H9 (cell line): ENCODE measurements around the gene SLC16A2. TPM values are rescaled to one million over a fixed set of nuclear protein-coding genes. Genes with fewer than 3 reads are reported as not detected.

Experiments used
- DNase-seq: peaks from one replicate; pipeline ENCODE4 v3.0.0-alpha.2; 2017
- H2AFZ ChIP-seq: one replicate; pipeline ENCODE4 v1.6.1; 2013; ENCODE audit warnings: mild to moderate bottlenecking, low read length, control low read depth, moderate library complexity
- H2AK5ac ChIP-seq: 2 replicates; pipeline ENCODE4 v1.6.1; 2013; ENCODE audit warnings: low read length, control low read depth, mixed read lengths; ENCODE audit not compliant: insufficient read length
- H2BK120ac ChIP-seq: one replicate; pipeline ENCODE4 v1.6.1; 2013; ENCODE audit warnings: low read depth, mild to moderate bottlenecking, low read length, control low read depth, inconsistent platforms; ENCODE audit not compliant: poor library complexity, severe bottlenecking
- H2BK12ac ChIP-seq: 2 replicates; pipeline ENCODE4 v1.6.1; 2013; ENCODE audit warnings: low read length, control low read depth, mixed read lengths, low read depth; ENCODE audit not compliant: insufficient read length
- H2BK15ac ChIP-seq: 2 replicates; pipeline ENCODE4 v1.6.1; 2013; ENCODE audit warnings: low read depth, low read length, control low read depth
- H2BK20ac ChIP-seq: one replicate; pipeline ENCODE4 v1.6.1; 2013; ENCODE audit warnings: low read depth, mild to moderate bottlenecking, low read length, control low read depth, inconsistent platforms; ENCODE audit not compliant: poor library complexity, severe bottlenecking
- H2BK5ac ChIP-seq: 2 replicates; pipeline ENCODE4 v1.6.1; 2013; ENCODE audit warnings: low read length, control low read depth, mixed read lengths; ENCODE audit not compliant: insufficient read length
- H3K14ac ChIP-seq: 2 replicates; pipeline ENCODE4 v1.6.1; 2013; ENCODE audit warnings: low read length, control low read depth; ENCODE audit not compliant: insufficient read depth
- H3K18ac ChIP-seq: 2 replicates; pipeline ENCODE4 v1.6.1; 2013; ENCODE audit warnings: low read depth, mild to moderate bottlenecking, mixed read lengths, low read length, control low read depth; ENCODE audit not compliant: insufficient read length
- H3K23ac ChIP-seq: 2 replicates; pipeline ENCODE4 v1.6.1; 2013; ENCODE audit warnings: low read length, control low read depth, mixed read lengths, low read depth; ENCODE audit not compliant: insufficient read length
- H3K23me2 ChIP-seq: 2 replicates; pipeline ENCODE4 v1.6.1; 2013; ENCODE audit warnings: low read depth, mild to moderate bottlenecking, mixed read lengths, low read length, control low read depth; ENCODE audit not compliant: insufficient read length, poor library complexity, severe bottlenecking
- H3K27ac ChIP-seq: 2 replicates; pipeline ENCODE4 v1.5.1; 2013; ENCODE audit warnings: low read length, control low read depth, mixed read lengths, low read depth; ENCODE audit not compliant: insufficient read length
- H3K27me3 ChIP-seq: 2 replicates; pipeline ENCODE4 v1.6.1; 2013; ENCODE audit warnings: low read length, control low read depth, inconsistent platforms; ENCODE audit not compliant: insufficient read depth
- H3K4ac ChIP-seq: 2 replicates; pipeline ENCODE4 v1.6.1; 2013; ENCODE audit warnings: low read depth, mild to moderate bottlenecking, control low read depth, inconsistent platforms, low read length, moderate library complexity
- H3K4me1 ChIP-seq: 2 replicates; pipeline ENCODE4 v1.6.1; 2013; ENCODE audit warnings: low read length, control low read depth, inconsistent platforms; ENCODE audit not compliant: insufficient read depth
- H3K4me2 ChIP-seq: 2 replicates; pipeline ENCODE4 v1.6.1; 2013; ENCODE audit warnings: low read length, control low read depth, mixed read lengths; ENCODE audit not compliant: insufficient read length, insufficient read depth
- H3K56ac ChIP-seq: 2 replicates; pipeline ENCODE4 v1.6.1; 2013; ENCODE audit warnings: low read depth, mild to moderate bottlenecking, mixed read lengths, low read length, control low read depth; ENCODE audit not compliant: insufficient read length
- H3K79me1 ChIP-seq: 2 replicates; pipeline ENCODE4 v1.6.1; 2013; ENCODE audit warnings: low read depth, mild to moderate bottlenecking, moderate library complexity, low read length, control low read depth, inconsistent platforms; ENCODE audit not compliant: insufficient read depth, poor library complexity, severe bottlenecking
- H3K79me2 ChIP-seq: 2 replicates; pipeline ENCODE4 v1.6.1; 2013; ENCODE audit warnings: low read length, control low read depth, inconsistent platforms; ENCODE audit not compliant: insufficient read depth
- H3K9ac ChIP-seq: 2 replicates; pipeline ENCODE4 v1.6.1; 2013; ENCODE audit warnings: low read length, control low read depth, mixed read lengths; ENCODE audit not compliant: insufficient read length; ENCODE audit errors: extremely low read depth
- H3K9me3 ChIP-seq: one replicate; pipeline ENCODE4 v1.6.1; 2013; ENCODE audit warnings: low read depth, low read length, inconsistent platforms; ENCODE audit not compliant: control insufficient read depth
- H3T11ph ChIP-seq: one replicate; pipeline ENCODE4 v1.6.1; 2013; ENCODE audit warnings: mild to moderate bottlenecking, low read length, control low read depth, inconsistent platforms
- H4K20me1 ChIP-seq: one replicate; pipeline ENCODE4 v1.6.1; 2013; ENCODE audit not compliant: control insufficient read depth, insufficient read length, insufficient read depth
- H4K5ac ChIP-seq: 2 replicates; pipeline ENCODE4 v1.6.1; 2013; ENCODE audit warnings: low read depth, mild to moderate bottlenecking, mixed read lengths, low read length, control low read depth; ENCODE audit not compliant: insufficient read length
- H4K8ac ChIP-seq: replicated peaks from 2 replicates; pipeline ENCODE4 v1.6.1; 2013; ENCODE audit warnings: low read length, control low read depth, mixed read lengths, low read depth; ENCODE audit not compliant: insufficient read length
- H4K91ac ChIP-seq: 2 replicates; pipeline ENCODE4 v1.6.1; 2013; ENCODE audit warnings: low read depth, mild to moderate bottlenecking, moderate library complexity, mixed read lengths, low read length, control low read depth; ENCODE audit not compliant: insufficient read length
- H3K27ac Mint-ChIP-seq, 3 experiments: 2 replicates in 2 of 3; 3 replicates in 1 of 3; pipeline ENCODE4 v1.8.0; 2020 to 2021; ENCODE audit warnings: mixed read lengths in 3 of 3, mild to moderate bottlenecking in 1 of 3, moderate library complexity in 1 of 3
- H3K27me3 Mint-ChIP-seq: 2 replicates; pipeline ENCODE4 v1.8.0; 2021; ENCODE audit warnings: low read depth, mild to moderate bottlenecking, moderate library complexity, mixed read lengths
- H3K36me3 Mint-ChIP-seq, 3 experiments: 2 replicates in 2 of 3; 3 replicates in 1 of 3; pipeline ENCODE4 v1.8.0; 2020 to 2021; ENCODE audit warnings: low read depth in 3 of 3, mixed read lengths in 3 of 3; ENCODE audit not compliant: insufficient read depth in 1 of 3
- H3K4me1 Mint-ChIP-seq, 2 experiments: 2 replicates each; pipeline ENCODE4 v1.8.0; 2020; ENCODE audit warnings: mixed read lengths in 2 of 2
- H3K4me3 Mint-ChIP-seq, 2 experiments: 2 replicates in 1 of 2; 3 replicates in 1 of 2; pipeline ENCODE4 v1.8.0; 2020 to 2021; ENCODE audit warnings: mild to moderate bottlenecking in 2 of 2, mixed read lengths in 2 of 2, moderate library complexity in 1 of 2
- H3K9me3 Mint-ChIP-seq, 2 experiments: 2 replicates in 1 of 2; 3 replicates in 1 of 2; pipeline ENCODE4 v1.8.0; 2020; ENCODE audit warnings: mild to moderate bottlenecking in 2 of 2, mixed read lengths in 2 of 2, moderate library complexity in 1 of 2
- CTCF ChIP-seq: fragments of 200-600 bp; sonication (generic); conservative IDR thresholded peaks from 3 replicates; pipeline ENCODE4 v1.8.0; 2021; ENCODE audit warnings: antibody characterized with exemption, mild to moderate bottlenecking
- WGBS: extraction: QIAGEN DNeasy Blood & Tissue Kit; methylation state at CpG from one replicate; pipeline ENCODE4 v1.1.7; 2013; ENCODE audit warnings: missing lambda C conversion rate, low lambda C conversion rate, mixed read lengths; ENCODE audit not compliant: insufficient read length; ENCODE audit errors: extremely low coverage; 5-methylcytosine and 5-hydroxymethylcytosine counted together
- total RNA-seq: library from RNA; stranded (reverse); gene quantifications from 2 replicates; pipeline ENCODE4 v1.2.1, GENCODE V29; 2021

SLC16A2 gene
- total RNA-seq, 1 experiment from 2014 or later = 17.1 TPM

- Histone ChIP-seq H3K4ac (no peak overlapping the region), H3T11ph (no peak overlapping the region), H2AK5ac (no peak overlapping the region)
These were observed 125.7 kb downstream of the SLC16A2 start for GRCh38 chrX:74546984-74547383.

More at GRCh38 chrX:74546984-74547383, 125.7 kb downstream of the SLC16A2 start:
- H3K56ac ChIP-seq = no peak overlapping the region
- no peaks in the 10 kb centered on the region for H3K9me3 ChIP-seq
- Mint-ChIP-seq H3K4me1 (peaks cover 3 to 6% of the 10 kb centered on the region in 2 experiments), H3K9me3 (peaks cover 31 to 45% of the 10 kb centered on the region in 2 experiments), H3K4me3 (no peak overlapping the region), H3K27ac (no peak overlapping the region), H3K27me3 (no peaks in the 10 kb centered on the region; the same call in 1 of the 2 replicates), H3K36me3 (peaks cover 4 to 6% (median 6%) of the 10 kb centered on the region in 3 experiments; a peak in 4 of 7 replicates)
- H3K9ac ChIP-seq = no peak overlapping the region
- no peaks in the 10 kb centered on the region for H3K23me2 ChIP-seq
- no peak overlapping the region for H4K8ac ChIP-seq
- no peaks in the 10 kb centered on the region for H3K4me1 ChIP-seq
- TF ChIP-seq CTCF = no peak
- no peaks in the 10 kb centered on the region for H3K79me2 ChIP-seq
- no peaks in the 10 kb centered on the region for H3K27me3 ChIP-seq
- WGBS = no CpG with 5 or more reads among the region's 1 CpG
- H2BK5ac ChIP-seq = no peak overlapping the region
- H2BK120ac ChIP-seq = no peak overlapping the region
- H3K27ac ChIP-seq = no peak overlapping the region
- no peak overlapping the region for H3K23ac ChIP-seq
- no peak overlapping the region for H3K4me2 ChIP-seq
- H2BK15ac ChIP-seq = no peak overlapping the region
- no peak overlapping the region for H2AFZ ChIP-seq
- no peak overlapping the region for H4K5ac ChIP-seq
- no peak overlapping the region for H2BK20ac ChIP-seq
- no peaks in the 10 kb centered on the region for H4K20me1 ChIP-seq
- no peak overlapping the region for H2BK12ac ChIP-seq
- H3K79me1 ChIP-seq = no peaks in the 10 kb centered on the region
- DNase-seq = no peak
- no peak overlapping the region for H3K14ac ChIP-seq
- no peak overlapping the region for H3K18ac ChIP-seq
- H4K91ac ChIP-seq = no peak overlapping the region
